Measurements from ENCODE around the gene NFKBIB.

DNA sequence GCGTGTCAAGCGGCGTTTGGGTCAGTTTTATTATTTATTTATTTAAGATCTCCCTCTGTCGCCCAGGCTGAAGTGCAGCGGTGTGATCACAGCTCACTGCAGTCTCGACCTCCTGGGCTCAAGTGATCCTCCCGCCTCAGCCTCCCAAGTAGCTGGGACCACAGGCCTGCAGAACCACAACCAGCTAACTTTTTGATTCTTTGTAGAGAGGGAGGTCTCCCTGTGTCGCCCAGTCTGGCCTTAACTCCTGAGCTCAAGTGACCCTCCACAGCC is 31.7 kb downstream of the NFKBIB start:
- TF ChIP-seq, protein P1, sequence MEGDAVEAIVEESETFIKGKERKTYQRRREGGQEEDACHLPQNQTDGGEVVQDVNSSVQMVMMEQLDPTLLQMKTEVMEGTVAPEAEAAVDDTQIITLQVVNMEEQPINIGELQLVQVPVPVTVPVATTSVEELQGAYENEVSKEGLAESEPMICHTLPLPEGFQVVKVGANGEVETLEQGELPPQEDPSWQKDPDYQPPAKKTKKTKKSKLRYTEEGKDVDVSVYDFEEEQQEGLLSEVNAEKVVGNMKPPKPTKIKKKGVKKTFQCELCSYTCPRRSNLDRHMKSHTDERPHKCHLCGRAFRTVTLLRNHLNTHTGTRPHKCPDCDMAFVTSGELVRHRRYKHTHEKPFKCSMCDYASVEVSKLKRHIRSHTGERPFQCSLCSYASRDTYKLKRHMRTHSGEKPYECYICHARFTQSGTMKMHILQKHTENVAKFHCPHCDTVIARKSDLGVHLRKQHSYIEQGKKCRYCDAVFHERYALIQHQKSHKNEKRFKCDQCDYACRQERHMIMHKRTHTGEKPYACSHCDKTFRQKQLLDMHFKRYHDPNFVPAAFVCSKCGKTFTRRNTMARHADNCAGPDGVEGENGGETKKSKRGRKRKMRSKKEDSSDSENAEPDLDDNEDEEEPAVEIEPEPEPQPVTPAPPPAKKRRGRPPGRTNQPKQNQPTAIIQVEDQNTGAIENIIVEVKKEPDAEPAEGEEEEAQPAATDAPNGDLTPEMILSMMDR (IDR thresholded peaks at IDR 0.05) = no peak
- TF ChIP-seq, protein P2, sequence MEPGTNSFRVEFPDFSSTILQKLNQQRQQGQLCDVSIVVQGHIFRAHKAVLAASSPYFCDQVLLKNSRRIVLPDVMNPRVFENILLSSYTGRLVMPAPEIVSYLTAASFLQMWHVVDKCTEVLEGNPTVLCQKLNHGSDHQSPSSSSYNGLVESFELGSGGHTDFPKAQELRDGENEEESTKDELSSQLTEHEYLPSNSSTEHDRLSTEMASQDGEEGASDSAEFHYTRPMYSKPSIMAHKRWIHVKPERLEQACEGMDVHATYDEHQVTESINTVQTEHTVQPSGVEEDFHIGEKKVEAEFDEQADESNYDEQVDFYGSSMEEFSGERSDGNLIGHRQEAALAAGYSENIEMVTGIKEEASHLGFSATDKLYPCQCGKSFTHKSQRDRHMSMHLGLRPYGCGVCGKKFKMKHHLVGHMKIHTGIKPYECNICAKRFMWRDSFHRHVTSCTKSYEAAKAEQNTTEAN (CRISPR knock-in tag; IDR thresholded peaks at IDR 0.05) = no peak
- TF ChIP-seq, protein P3, sequence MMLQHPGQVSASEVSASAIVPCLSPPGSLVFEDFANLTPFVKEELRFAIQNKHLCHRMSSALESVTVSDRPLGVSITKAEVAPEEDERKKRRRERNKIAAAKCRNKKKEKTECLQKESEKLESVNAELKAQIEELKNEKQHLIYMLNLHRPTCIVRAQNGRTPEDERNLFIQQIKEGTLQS (CRISPR knock-in tag; conservative IDR thresholded peaks at IDR 0.05) = no peak
- TF ChIP-seq FOXK1 (CRISPR knock-in tag; IDR thresholded peaks at IDR 0.05) (no peak), ELF4 (CRISPR knock-in tag; IDR thresholded peaks at IDR 0.05; ENCODE audit: low read depth) (no peak)
- TF ChIP-seq, protein P4, sequence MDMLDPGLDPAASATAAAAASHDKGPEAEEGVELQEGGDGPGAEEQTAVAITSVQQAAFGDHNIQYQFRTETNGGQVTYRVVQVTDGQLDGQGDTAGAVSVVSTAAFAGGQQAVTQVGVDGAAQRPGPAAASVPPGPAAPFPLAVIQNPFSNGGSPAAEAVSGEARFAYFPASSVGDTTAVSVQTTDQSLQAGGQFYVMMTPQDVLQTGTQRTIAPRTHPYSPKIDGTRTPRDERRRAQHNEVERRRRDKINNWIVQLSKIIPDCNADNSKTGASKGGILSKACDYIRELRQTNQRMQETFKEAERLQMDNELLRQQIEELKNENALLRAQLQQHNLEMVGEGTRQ (CRISPR knock-in tag; IDR thresholded peaks at IDR 0.05) = no peak
- TF ChIP-seq, protein P5, sequence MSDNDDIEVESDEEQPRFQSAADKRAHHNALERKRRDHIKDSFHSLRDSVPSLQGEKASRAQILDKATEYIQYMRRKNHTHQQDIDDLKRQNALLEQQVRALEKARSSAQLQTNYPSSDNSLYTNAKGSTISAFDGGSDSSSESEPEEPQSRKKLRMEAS (CRISPR knock-in tag; IDR thresholded peaks at IDR 0.05) = no peak
- TF ChIP-seq, protein P6, sequence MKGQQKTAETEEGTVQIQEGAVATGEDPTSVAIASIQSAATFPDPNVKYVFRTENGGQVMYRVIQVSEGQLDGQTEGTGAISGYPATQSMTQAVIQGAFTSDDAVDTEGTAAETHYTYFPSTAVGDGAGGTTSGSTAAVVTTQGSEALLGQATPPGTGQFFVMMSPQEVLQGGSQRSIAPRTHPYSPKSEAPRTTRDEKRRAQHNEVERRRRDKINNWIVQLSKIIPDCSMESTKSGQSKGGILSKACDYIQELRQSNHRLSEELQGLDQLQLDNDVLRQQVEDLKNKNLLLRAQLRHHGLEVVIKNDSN (CRISPR knock-in tag; IDR thresholded peaks at IDR 0.05) = no peak

Data from WTC11 (cell line).